ENCODE measurements around the gene PTPRD. TPM values are rescaled to one million over a fixed set of nuclear protein-coding genes. Genes with fewer than 3 reads are reported as not detected.

PTPRD gene
- total and polyA plus RNA-seq, 10 donors = 0.08 to 11.7 (median 2.9) TPM

DNA sequence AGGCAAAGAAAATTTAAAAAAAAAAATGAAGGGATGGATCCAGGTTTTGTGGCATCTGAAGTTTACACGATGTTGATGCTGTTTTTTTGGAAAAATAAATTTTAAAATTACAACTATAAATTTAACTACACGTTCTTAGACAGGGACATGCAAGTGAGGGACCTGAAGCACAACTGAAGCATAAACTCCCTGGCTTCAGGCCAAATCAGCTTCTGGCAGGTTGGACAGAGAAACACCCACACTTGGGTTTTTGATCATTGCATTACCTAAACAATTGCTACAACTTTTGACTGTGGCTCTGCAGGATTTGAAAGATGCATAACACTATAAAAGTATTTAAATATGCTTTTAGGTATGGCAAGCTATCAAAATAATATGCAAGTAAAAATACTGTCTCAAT is 1494.9 kb downstream of the PTPRD start:
- 62 to 78% (median 70%) methylated on average over 2 of the region's 2 CpGs for WGBS, 5 donors
- H3K27ac ChIP-seq = no peak overlapping the region
- TF ChIP-seq POLR2A (IDR thresholded peaks at IDR 0.05) (no peak), POLR2AphosphoS5 (IDR thresholded peaks at IDR 0.05) (no peak)
- TF ChIP-seq, protein P1, sequence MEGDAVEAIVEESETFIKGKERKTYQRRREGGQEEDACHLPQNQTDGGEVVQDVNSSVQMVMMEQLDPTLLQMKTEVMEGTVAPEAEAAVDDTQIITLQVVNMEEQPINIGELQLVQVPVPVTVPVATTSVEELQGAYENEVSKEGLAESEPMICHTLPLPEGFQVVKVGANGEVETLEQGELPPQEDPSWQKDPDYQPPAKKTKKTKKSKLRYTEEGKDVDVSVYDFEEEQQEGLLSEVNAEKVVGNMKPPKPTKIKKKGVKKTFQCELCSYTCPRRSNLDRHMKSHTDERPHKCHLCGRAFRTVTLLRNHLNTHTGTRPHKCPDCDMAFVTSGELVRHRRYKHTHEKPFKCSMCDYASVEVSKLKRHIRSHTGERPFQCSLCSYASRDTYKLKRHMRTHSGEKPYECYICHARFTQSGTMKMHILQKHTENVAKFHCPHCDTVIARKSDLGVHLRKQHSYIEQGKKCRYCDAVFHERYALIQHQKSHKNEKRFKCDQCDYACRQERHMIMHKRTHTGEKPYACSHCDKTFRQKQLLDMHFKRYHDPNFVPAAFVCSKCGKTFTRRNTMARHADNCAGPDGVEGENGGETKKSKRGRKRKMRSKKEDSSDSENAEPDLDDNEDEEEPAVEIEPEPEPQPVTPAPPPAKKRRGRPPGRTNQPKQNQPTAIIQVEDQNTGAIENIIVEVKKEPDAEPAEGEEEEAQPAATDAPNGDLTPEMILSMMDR (IDR thresholded peaks at IDR 0.05 in 8 of 11, conservative IDR thresholded peaks at IDR 0.05 in 3 of 11) = no peak
- H3K36me3 ChIP-seq = no peaks in the 10 kb centered on the region
- DNase-seq = no peak
- intact Hi-C loops (cut with DNase I; ENCODE audit: low total_unique reads) = no loop called here
- no peaks in the 10 kb centered on the region for H3K27me3 ChIP-seq (replicated peaks in 1 of 7)
- no peaks in the 10 kb centered on the region for H3K9me3 ChIP-seq
- no peak overlapping the region for H3K4me3 ChIP-seq
- H3K4me1 ChIP-seq = no peaks in the 10 kb centered on the region

DNA sequence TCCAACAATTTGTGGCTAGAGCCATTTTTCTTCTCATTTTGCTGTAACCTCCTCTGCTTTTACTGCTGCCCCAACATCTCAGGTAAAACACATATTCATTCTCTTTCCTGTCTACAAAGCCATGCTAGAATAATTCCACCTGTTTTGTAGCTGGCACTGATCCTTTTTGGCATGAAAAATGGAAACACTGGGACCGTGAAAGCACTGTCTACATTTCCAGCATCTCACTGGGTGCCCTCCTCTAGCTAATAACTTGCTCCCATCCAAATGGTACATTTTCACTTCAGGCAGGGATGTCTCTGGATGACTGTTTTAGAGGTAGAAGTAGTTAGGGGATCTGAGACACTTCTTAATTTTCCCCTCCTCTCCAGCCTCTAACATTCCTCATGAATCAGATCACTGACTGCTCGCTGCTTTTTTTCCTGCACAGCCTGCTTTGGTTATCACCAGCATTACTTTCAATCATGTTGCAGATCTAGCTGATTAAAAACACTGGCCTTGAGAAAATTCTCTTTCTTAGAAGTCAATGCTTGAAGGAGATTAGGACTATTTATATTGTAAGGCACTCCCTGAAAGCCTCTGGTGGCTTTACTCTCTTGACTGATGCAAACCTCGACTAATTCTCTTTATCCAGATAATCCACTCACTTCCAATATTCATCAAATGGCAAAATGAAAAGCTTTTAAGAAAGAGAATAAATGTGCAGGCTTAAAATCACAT is 1500.6 kb downstream of the PTPRD start:
- H3K27me3 ChIP-seq (replicated peaks in 1 of 7) = no peaks in the 10 kb centered on the region
- DNase-seq = no peak

DNA sequence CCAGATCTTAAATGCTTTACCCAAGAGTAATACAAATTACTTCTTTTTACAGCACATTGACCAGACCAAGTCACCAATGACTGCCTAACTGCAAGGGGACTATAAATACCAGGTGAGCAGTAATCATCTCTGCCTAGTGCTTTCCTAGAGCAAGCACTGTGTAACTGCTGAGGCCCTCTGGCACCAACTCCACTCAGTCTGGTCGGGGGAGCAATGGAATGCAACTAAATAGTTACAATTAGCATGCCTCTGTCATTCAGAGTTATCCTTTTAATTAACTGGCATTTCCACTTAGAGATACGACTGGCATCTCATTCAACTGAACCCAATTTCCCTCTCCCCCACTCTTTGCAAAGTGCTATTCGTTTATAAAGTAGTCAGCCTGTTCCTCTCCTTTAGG is 1504.2 kb downstream of the PTPRD start:
- Histone ChIP-seq H3K36me3 (no peaks in the 10 kb centered on the region), H3K27me3 (replicated peaks in 1 of 7) (no peaks in the 10 kb centered on the region), H3K9me3 (no peaks in the 10 kb centered on the region), H3K4me1 (no peaks in the 10 kb centered on the region), H3K27ac (no peak overlapping the region), H3K4me3 (no peak overlapping the region)
- 17 to 32% (median 26%) methylated on average over 3 of the region's 3 CpGs for WGBS, 5 donors
- TF ChIP-seq POLR2A (IDR thresholded peaks at IDR 0.05) = no peak
- no peak for DNase-seq
- intact Hi-C loops (cut with DNase I; ENCODE audit: low total_unique reads) = no loop called here

More for the DNA sequence above, 1500.6 kb downstream of the PTPRD start:
- Histone ChIP-seq H3K36me3 (no peaks in the 10 kb centered on the region), H3K27ac (no peak overlapping the region), H3K4me1 (no peaks in the 10 kb centered on the region), H3K9me3 (no peaks in the 10 kb centered on the region), H3K4me3 (no peak overlapping the region)
- intact Hi-C loops (cut with DNase I; ENCODE audit: low total_unique reads) = no loop called here
- TF ChIP-seq POLR2AphosphoS5 (IDR thresholded peaks at IDR 0.05) (no peak), POLR2A (IDR thresholded peaks at IDR 0.05) (no peak)
- TF ChIP-seq, protein P1 (IDR thresholded peaks at IDR 0.05 in 8 of 11, conservative IDR thresholded peaks at IDR 0.05 in 3 of 11) = no peak
- 57 to 78% (median 65%) methylated on average over 3 of the region's 3 CpGs for whole genome bisulfite sequencing, 5 donors

- H3K27me3 ChIP-seq (replicated peaks in 1 of 7) = no peaks in the 10 kb centered on the region
- no peak for TF ChIP-seq POLR2A (IDR thresholded peaks at IDR 0.05)
- TF ChIP-seq, protein P1 (IDR thresholded peaks at IDR 0.05 in 8 of 11, conservative IDR thresholded peaks at IDR 0.05 in 3 of 11) = no peak
- TF ChIP-seq POLR2AphosphoS5 (IDR thresholded peaks at IDR 0.05) = no peak
- no peaks in the 10 kb centered on the region for H3K9me3 ChIP-seq
- 26 to 44% (median 38%) methylated on average over 7 of the region's 7 CpGs for WGBS, 5 donors
- DNase-seq = no peak
- intact Hi-C loops (cut with DNase I; ENCODE audit: low total_unique reads) = no loop called here
- H3K36me3 ChIP-seq = no peaks in the 10 kb centered on the region
- H3K4me3 ChIP-seq = no peak overlapping the region
- H3K27ac ChIP-seq = no peak overlapping the region
- no peaks in the 10 kb centered on the region for H3K4me1 ChIP-seq
Observed at GRCh38 chr9:9102295-9102694, 1510.5 kb downstream of the PTPRD start.
